OCI-LY3 (cell line): ENCODE measurements around the gene SPIRE1.

Experiments
- EZH2phosphoT487 ChIP-seq: fragments of 200-600 bp; shearing (Covaris generic); IDR thresholded peaks from 2 replicates; pipeline ENCODE4 v1.6.1; 2018; ENCODE audit warnings: antibody characterized with exemption, mixed run types, low read depth
- TF ChIP-seq, protein P1 (sequence below): fragments of 200-600, 300-600 bp; sonication (generic); IDR thresholded peaks from 2 replicates; pipeline ENCODE4 v1.5.1; 2014; ENCODE audit warnings: antibody characterized with exemption, low read length, low read depth

GRCh38 chr18:12423820-12424219 lies 234.1 kb downstream of the SPIRE1 start:
- TF ChIP-seq, protein P1, sequence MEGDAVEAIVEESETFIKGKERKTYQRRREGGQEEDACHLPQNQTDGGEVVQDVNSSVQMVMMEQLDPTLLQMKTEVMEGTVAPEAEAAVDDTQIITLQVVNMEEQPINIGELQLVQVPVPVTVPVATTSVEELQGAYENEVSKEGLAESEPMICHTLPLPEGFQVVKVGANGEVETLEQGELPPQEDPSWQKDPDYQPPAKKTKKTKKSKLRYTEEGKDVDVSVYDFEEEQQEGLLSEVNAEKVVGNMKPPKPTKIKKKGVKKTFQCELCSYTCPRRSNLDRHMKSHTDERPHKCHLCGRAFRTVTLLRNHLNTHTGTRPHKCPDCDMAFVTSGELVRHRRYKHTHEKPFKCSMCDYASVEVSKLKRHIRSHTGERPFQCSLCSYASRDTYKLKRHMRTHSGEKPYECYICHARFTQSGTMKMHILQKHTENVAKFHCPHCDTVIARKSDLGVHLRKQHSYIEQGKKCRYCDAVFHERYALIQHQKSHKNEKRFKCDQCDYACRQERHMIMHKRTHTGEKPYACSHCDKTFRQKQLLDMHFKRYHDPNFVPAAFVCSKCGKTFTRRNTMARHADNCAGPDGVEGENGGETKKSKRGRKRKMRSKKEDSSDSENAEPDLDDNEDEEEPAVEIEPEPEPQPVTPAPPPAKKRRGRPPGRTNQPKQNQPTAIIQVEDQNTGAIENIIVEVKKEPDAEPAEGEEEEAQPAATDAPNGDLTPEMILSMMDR, result no peak
- no peak for TF ChIP-seq EZH2phosphoT487
